ENCODE results near the gene ELAC2.

- TF ChIP-seq POLR2A (IDR thresholded peaks at IDR 0.05) = no peak
- no peak for TF ChIP-seq CTCF (IDR thresholded peaks at IDR 0.05)
Observed at GRCh38 chr17:12996357-12996756, 21.5 kb downstream of the ELAC2 start.
